ENCODE results near the gene TELO2.

The TELO2 gene

DNA sequence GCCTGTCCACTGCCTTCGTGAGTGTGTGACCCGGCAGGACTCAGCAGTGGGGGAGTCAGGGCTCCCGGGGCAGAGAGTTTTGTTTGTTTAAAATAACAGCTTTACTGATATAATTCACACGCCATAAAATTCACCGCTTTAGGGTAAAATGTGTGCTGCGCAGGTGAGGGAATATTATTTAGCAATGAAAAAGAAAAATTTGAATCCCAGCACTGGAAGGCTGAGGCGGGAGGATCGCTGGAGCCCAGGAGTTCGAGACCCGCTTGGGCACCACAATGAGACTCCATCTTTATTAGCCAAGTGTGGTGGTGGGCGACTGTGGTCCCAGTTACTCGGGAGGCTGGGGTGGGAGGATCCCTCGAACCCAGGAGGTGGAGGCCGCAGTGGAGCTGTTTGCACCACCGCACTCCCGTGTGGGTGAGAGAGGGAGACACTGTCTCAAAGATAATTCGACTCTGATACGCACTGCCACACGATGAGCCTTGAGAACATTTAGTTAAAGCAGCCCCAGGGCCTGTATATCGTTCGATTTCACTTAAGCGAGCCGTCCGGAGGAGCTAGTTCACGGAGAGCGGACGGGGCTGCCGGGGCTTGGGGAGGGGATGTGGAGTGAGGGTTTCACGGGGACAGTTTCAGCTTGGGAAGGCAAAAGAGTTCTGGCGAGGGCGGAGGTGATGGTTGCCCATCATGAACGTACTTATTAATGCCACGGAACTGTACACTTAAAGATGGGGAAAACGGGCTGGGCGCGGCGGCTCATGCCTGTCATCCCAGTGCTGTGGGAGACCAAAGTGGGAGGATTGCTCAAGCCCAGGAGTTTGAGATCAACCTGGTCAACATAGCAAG, 10.2 kb downstream of the TELO2 start:
- DNase-seq (ENCODE audit: insufficient read length) = no peak

GRCh38 chr16:1505073-1505844, 12.1 kb downstream of the TELO2 start:
- DNase-seq (ENCODE audit: insufficient read length) = no peak
- no peak for TF ChIP-seq POLR2A (IDR thresholded peaks at IDR 0.05; ENCODE audit: low read depth, low read length)
- no peak for TF ChIP-seq POLR2AphosphoS5 (IDR thresholded peaks at IDR 0.05; ENCODE audit: low read depth, low read length)
- no peak for TF ChIP-seq TAF1 (IDR thresholded peaks at IDR 0.05; ENCODE audit: borderline replicate concordance, low read depth, low read length)
- FAIRE-seq = no peak

More for the DNA sequence above, 10.2 kb downstream of the TELO2 start:
- FAIRE-seq = no peak
- TF ChIP-seq POLR2A (IDR thresholded peaks at IDR 0.05; ENCODE audit: low read depth, low read length) (no peak), TAF1 (IDR thresholded peaks at IDR 0.05; ENCODE audit: borderline replicate concordance, low read depth, low read length) (no peak), POLR2AphosphoS5 (IDR thresholded peaks at IDR 0.05; ENCODE audit: low read depth, low read length) (no peak)

DNA sequence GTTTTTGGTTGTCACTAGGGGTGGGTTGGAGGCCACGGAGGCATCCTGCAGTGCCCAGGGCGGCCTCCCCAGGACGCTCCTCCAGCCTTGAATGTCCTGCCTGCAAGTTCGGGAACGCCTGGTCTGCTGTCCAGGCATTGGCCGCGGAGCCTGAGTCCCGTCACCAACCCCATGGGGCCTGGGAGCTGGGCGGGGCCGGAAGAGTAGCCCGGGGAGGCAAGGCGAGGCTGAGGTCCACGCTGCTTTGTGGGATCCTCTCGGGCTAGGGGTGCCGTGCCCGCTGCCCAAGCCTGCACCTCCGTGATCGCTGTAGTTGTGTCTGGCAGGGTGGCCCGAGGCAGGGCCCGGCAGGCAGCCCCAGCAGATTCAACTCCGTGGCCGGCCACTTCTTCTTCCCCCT, 12.8 kb downstream of the TELO2 start:
- FAIRE-seq = no peak
- DNase-seq (ENCODE audit: insufficient read length) = no peak
- TF ChIP-seq POLR2A (IDR thresholded peaks at IDR 0.05; ENCODE audit: low read depth, low read length) (no peak), TAF1 (IDR thresholded peaks at IDR 0.05; ENCODE audit: borderline replicate concordance, low read depth, low read length) (no peak), POLR2AphosphoS5 (IDR thresholded peaks at IDR 0.05; ENCODE audit: low read depth, low read length) (no peak)

DNA sequence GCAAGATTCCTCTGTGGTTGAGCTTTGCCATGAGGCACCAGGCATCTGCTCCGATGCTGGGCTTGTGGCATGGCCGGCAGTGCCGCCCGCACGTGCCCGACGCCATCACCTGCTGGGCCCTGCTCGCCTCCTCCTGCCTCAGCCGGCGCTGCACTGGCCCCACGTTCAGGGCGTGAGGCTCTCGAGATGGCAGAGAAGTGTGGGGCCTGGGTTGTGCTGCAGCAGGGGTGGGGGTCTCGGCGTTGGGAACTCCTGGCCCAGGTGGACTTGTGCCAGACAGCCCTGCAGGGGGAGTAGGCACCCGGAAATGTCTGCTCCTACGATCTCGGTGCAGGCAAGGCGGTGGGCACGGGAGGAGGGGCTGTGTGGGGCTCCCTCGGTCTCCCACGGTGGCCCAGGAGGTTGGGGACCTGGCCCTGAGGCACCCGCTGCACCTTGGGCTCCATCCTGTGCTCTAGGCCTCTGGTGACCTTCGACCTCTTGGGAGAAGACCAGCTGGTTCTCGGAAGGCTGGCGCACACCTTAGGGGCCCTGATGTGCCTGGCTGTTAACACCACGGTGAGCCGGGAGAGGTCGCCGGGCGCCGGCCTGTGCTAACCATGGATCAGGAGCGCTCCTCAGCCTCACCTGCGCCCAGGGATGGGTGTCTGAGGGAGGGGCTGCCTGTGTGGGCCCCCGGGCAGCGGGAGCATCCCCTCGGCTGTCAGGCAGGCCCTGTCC, 13.5 kb downstream of the TELO2 start:
- TF ChIP-seq POLR2AphosphoS5 (IDR thresholded peaks at IDR 0.05; ENCODE audit: low read depth, low read length) (no peak), POLR2A (IDR thresholded peaks at IDR 0.05; ENCODE audit: low read depth, low read length) (peak; percentile 20; the same call in 1 of the 2 replicates)
- FAIRE-seq = no peak
- DNase-seq (ENCODE audit: insufficient read length) = no peak

GRCh38 chr16:1508494-1509187, 15.5 kb downstream of the TELO2 start:
- no peak for FAIRE-seq
- TF ChIP-seq TAF1 (IDR thresholded peaks at IDR 0.05; ENCODE audit: borderline replicate concordance, low read depth, low read length) = no peak
- TF ChIP-seq POLR2A (IDR thresholded peaks at IDR 0.05; ENCODE audit: low read depth, low read length) = no peak
- TF ChIP-seq POLR2AphosphoS5 (IDR thresholded peaks at IDR 0.05; ENCODE audit: low read depth, low read length) = no peak

GRCh38 chr16:1509307-1510221, 16.4 kb downstream of the TELO2 start:
- DNase-seq (ENCODE audit: insufficient read length) (no peak), FAIRE-seq (no peak)
- no peak for TF ChIP-seq POLR2A (IDR thresholded peaks at IDR 0.05; ENCODE audit: low read depth, low read length)
- TF ChIP-seq POLR2AphosphoS5 (IDR thresholded peaks at IDR 0.05; ENCODE audit: low read depth, low read length) = peak; percentile 14; the same call in 1 of the 2 replicates

More at GRCh38 chr16:1508494-1509187, 15.5 kb downstream of the TELO2 start:
- no peak for DNase-seq (ENCODE audit: insufficient read length)

DNA sequence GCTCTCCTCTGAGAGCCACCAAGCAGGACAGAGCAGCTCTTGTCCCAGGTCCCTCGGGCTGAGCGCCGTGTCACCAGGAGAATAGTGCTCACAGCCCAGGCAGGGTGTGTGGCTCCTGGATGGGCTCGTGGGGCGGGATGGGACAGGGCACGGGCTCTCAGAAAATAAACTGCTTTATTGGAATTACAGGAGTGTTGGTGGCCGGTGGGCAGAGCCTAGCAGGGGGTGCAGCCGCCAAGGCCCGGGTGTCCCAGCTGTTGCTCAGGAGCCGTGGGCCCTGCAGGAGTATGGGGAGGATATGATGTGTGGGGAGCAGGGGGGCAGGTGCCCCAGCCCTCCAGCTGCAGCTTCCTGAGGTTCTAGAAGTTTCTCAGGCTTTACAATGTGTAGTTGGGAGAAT, 17.1 kb downstream of the TELO2 start:
- TF ChIP-seq POLR2A (IDR thresholded peaks at IDR 0.05; ENCODE audit: low read depth, low read length) = no peak
- TF ChIP-seq TAF1 (IDR thresholded peaks at IDR 0.05; ENCODE audit: borderline replicate concordance, low read depth, low read length) = no peak
- no peak; the same call in 1 of the 2 replicates for TF ChIP-seq POLR2AphosphoS5 (IDR thresholded peaks at IDR 0.05; ENCODE audit: low read depth, low read length)
- FAIRE-seq = no peak

GRCh38 chr16:1510941-1511351, 17.8 kb downstream of the TELO2 start:
- TF ChIP-seq TAF1 (IDR thresholded peaks at IDR 0.05; ENCODE audit: borderline replicate concordance, low read depth, low read length) (no peak), POLR2A (IDR thresholded peaks at IDR 0.05; ENCODE audit: low read depth, low read length) (no peak), POLR2AphosphoS5 (IDR thresholded peaks at IDR 0.05; ENCODE audit: low read depth, low read length) (no peak)
- DNase-seq (ENCODE audit: insufficient read length) = no peak
- FAIRE-seq = no peak

More for the DNA sequence above, 17.1 kb downstream of the TELO2 start:
- DNase-seq (ENCODE audit: insufficient read length) = no peak

DNA sequence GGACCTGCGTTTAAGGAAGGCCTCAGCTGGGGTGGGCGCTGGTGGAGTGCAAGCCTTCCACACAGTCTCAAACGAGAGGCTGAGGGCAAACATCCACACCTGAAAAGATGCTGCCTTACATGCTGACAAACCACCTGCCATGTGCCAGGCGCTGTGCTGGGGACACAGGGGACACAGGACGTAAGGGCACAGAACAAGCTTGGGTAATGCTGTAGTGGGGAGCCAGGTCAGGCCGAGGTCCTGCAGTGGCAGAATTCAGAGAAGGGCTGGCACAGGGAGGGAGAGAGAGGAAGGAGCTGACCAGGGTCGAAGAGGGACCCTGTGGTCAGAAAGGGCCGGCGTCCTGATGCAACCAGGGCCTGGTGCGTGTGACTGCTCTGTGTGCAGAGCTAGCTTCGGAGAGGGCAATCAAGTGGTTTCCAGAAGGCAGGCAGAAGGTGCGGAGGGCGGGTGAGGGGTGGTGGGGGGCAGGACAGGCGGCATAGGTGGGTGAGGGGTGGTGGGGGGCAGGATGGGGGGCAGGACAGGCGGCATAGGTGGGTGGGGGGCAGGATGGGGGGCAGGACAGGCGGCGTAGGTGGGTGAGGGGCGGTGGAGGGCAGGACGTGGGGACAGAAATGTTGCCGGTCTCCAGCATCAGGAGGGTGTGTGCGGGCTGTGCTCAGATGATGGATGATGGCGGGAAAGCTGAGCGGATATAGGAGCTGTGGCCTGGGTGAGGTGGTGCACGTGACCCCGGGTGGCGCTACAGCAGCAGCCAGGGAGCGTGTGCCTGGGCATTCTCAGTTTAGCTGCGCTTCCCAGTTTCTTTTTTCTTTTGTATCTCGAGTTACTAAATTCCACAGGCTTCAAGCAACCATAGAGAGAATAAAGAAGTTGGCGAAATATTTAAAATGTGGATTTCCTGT, 18.8 kb downstream of the TELO2 start:
- DNase-seq (ENCODE audit: insufficient read length) = no peak
- TF ChIP-seq POLR2AphosphoS5 (IDR thresholded peaks at IDR 0.05; ENCODE audit: low read depth, low read length) (peak; percentile 58; the same call in 1 of the 2 replicates), TAF1 (IDR thresholded peaks at IDR 0.05; ENCODE audit: borderline replicate concordance, low read depth, low read length) (no peak), POLR2A (IDR thresholded peaks at IDR 0.05; ENCODE audit: low read depth, low read length) (no peak)
- FAIRE-seq = no peak

All from GM12892 (cell line).